HL-60 (cell line): ENCODE data around the gene ACACB.

Experiments
- GABPA ChIP-seq: IDR thresholded peaks from 2 replicates; pipeline ENCODE4 v1.6.1; 2012; ENCODE audit warnings: low read depth
- POLR2AphosphoS5 ChIP-seq: IDR thresholded peaks from 2 replicates; pipeline ENCODE4 v1.6.1; 2012; ENCODE audit warnings: low read depth
- TF ChIP-seq, protein P1 (sequence below): IDR thresholded peaks from one replicate; pipeline ENCODE4 v1.5.1; 2011; ENCODE audit warnings: low read length, control low read depth, inconsistent platforms; ENCODE audit not compliant: insufficient read depth
- TF ChIP-seq, protein P2 (sequence below): IDR thresholded peaks from 2 replicates; pipeline ENCODE4 v1.6.1; 2012; ENCODE audit warnings: low read depth; ENCODE audit not compliant: insufficient replicate concordance

DNA sequence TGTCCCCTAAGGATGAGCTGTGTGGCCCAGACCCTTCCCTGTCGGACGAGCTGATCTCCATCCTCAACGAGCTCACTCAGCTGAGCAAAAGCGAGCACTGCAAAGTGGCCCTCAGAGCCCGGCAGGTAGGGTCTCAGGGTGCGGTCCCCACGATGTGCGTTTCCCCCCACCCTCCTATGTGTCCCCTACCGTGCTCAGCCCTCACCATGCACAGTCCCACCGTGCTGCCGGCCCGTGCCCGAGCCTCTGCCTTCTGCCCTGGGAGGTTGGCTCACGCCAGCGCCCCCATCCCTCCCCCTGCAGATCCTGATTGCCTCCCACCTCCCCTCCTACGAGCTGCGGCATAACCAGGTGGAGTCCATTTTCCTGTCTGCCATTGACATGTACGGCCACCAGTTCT is 106.1 kb downstream of the ACACB start:
- TF ChIP-seq, protein P1, sequence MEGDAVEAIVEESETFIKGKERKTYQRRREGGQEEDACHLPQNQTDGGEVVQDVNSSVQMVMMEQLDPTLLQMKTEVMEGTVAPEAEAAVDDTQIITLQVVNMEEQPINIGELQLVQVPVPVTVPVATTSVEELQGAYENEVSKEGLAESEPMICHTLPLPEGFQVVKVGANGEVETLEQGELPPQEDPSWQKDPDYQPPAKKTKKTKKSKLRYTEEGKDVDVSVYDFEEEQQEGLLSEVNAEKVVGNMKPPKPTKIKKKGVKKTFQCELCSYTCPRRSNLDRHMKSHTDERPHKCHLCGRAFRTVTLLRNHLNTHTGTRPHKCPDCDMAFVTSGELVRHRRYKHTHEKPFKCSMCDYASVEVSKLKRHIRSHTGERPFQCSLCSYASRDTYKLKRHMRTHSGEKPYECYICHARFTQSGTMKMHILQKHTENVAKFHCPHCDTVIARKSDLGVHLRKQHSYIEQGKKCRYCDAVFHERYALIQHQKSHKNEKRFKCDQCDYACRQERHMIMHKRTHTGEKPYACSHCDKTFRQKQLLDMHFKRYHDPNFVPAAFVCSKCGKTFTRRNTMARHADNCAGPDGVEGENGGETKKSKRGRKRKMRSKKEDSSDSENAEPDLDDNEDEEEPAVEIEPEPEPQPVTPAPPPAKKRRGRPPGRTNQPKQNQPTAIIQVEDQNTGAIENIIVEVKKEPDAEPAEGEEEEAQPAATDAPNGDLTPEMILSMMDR: no peak
- TF ChIP-seq GABPA: no peak
- no peak for TF ChIP-seq POLR2AphosphoS5
- TF ChIP-seq, protein P2, sequence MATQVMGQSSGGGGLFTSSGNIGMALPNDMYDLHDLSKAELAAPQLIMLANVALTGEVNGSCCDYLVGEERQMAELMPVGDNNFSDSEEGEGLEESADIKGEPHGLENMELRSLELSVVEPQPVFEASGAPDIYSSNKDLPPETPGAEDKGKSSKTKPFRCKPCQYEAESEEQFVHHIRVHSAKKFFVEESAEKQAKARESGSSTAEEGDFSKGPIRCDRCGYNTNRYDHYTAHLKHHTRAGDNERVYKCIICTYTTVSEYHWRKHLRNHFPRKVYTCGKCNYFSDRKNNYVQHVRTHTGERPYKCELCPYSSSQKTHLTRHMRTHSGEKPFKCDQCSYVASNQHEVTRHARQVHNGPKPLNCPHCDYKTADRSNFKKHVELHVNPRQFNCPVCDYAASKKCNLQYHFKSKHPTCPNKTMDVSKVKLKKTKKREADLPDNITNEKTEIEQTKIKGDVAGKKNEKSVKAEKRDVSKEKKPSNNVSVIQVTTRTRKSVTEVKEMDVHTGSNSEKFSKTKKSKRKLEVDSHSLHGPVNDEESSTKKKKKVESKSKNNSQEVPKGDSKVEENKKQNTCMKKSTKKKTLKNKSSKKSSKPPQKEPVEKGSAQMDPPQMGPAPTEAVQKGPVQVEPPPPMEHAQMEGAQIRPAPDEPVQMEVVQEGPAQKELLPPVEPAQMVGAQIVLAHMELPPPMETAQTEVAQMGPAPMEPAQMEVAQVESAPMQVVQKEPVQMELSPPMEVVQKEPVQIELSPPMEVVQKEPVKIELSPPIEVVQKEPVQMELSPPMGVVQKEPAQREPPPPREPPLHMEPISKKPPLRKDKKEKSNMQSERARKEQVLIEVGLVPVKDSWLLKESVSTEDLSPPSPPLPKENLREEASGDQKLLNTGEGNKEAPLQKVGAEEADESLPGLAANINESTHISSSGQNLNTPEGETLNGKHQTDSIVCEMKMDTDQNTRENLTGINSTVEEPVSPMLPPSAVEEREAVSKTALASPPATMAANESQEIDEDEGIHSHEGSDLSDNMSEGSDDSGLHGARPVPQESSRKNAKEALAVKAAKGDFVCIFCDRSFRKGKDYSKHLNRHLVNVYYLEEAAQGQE: no peak
